Fibroblast of skin of abdomen (primary cell): ENCODE data around the gene GP9.
"Not testable (repeated sequence)": the region's sequence is repeated elsewhere in the genome, so short reads cannot be mapped to it uniquely, and the experiment has no call there.

ENCODE experiments used
- DNase-seq: peaks from one replicate; pipeline ENCODE4 v3.0.0-alpha.2; 2013

Gene GP9

DNA sequence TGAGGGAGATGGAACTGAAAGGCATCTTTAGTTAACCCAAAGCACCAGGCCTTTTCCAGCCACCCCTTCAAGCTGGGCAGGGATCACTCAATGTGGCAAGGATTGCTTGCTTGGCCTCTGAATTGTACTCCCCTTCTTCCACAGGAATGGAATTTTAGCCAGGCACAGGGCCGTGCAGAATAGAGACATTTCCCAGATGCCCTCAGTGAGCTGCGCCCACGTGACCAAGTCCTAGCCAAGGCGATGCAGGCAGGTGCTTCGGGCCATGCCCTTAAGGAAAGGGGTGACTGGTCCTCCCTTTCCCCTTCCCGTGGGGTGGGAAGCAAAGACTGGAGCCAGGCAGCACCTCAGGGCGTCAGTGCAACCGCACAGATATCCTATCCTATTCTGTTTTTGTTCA is 17.9 kb downstream of the GP9 start:
- DNase-seq = no peak

DNA sequence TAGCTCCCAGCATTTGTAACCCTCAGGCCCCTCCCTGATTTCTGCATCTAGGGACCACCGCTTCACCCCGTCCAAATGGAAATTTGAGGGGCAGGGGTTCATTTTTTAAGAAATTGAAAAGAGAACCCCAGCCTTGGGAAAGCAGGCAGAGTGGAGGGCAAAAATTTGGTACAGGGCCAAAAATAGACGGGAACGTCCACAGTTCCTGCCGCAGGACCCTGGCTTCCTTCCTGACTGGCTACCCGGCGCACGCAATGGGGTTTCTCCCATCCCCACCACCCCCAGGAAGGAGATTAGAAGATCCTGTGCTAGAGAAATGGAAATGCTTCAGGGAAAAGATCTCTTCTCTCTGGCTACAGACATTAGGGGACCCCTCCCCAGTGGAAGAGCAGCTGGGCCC is 20.9 kb downstream of the GP9 start:
- DNase-seq = no peak

DNA sequence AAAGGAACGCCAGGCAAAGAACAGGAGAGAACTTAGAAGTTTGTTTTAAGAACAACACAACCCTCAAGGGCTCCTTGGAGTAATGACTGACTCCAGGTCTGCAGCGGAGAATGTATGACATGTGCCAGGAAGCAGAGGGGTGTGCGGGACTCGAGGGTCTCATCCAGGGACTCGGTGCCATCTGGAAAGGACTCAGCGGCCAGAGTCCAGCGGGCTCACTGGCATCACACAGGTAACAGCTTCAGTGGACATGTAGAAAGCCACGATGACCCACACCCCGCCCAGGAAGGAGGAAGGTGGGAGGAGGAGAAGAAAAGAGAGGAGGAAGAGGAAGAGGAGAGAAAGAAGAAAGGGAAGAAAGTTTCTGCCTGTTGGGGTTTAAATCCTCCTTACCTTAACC is 21.4 kb downstream of the GP9 start:
- DNase-seq = no peak

DNA sequence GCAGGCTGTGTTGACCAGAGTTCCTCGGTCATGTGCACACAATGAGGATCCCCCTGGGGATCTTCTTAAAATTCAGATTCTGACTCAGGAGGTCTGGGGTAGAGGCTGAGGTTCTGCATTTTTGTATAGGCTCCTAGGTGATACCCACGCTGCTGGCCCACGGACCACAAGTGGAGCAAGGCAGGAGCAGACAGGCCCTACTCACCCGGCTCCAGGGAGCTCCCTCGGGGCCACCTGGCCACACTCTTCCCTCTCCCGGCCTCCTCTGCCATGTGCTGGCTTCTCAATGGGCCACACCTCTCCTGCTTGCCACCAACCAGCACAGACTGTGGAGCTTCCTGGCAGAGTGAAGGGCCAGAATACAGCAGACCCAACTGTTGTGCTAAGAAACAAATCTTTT is 23.9 kb downstream of the GP9 start:
- no peak for DNase-seq

DNA sequence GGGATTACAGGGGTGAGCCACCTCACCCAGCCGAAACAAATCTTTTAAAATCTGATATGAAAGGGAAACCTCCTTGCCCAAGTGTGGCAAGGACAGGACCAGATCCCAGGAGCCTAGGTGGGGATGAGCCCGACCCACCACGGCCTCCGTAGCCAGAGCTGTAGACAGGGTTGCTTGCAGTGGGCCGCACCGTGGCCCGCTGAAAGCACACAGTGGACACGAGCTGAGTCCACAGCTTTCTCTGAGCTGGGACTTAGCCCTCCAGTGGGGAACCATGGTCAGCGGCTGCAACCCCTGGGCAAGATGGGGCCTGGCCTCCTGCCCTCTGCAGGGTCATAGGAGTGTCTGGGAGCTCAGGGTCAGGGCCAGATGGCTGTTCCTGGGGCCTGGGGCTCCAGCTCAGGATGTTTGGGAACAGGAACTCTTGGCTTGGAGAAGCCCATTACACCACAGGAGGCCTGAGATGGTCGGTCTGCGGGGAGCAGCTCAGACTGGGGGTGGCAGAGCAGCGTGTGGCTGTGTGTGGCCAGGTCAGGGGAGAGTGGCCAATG is 24.7 kb downstream of the GP9 start:
- no peak for DNase-seq

DNA sequence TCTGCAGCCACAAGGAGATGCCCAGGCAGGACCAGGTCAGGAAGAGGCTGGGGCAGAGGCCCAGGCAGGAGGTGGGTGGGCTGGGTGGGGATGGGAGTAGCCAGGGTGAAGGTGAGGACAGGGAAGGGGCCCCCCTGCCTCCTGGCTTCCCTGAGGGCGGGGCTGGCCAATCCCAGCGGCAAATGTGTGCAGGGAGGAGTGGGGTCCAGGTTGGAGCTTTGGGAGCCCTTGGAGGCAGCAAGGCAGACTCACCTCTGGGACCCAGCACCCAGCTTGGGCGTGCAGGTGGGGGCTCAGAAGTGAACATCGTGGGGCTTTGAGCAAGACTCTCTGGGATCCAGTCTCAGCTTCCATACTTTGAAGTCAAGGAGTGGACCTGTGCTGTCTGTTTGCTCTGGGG is 25.2 kb downstream of the GP9 start:
- no peak for DNase-seq

DNA sequence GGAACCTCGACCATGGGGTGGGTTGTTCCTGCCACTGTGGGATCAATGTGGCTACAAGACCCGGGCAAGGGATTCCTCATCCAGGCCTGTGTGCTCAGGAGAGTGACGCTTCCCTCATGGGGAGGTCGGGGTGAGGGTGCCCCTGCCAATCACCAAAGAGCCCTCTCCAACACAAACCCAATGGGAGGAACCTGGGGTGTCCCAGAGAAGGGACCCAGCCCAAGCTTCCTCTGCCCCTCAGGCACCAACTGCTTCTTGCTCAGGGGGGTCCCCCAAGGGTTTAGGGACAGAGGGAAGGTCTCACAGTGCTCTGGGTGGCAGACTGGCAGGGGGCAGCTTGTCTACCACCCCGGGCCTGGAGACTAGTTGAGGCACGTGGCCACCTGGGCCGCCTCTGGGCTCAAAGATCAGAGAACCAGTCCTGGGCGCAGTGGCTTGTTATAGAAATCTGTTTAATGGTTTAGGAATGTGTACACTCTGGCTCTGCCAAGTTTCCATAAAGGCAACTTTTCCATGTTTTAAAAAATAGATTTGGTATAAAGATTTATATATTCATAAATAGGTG is 26.6 kb downstream of the GP9 start:
- peak; percentile 6 for DNase-seq

DNA sequence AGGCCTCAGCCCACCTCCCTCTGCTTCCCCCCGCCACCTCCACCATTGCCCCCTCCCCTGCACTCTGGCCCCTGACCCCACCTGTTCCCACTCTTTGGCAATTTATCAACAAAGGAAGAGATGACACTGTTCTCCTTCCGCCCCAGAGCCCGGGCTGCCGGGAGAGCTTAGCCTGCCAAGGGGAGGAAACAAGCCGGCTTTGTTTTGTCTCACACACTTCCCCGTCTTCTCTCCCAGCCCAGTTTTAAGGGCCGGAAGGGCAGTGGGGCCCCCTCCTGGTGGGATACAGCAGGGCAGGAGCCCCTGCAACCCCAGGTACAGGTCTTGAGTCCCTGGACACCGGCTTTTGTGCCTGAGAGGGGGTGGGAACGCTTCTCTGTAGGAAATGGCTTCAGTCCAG is 27.3 kb downstream of the GP9 start:
- DNase-seq = not testable (repeated sequence)

DNA sequence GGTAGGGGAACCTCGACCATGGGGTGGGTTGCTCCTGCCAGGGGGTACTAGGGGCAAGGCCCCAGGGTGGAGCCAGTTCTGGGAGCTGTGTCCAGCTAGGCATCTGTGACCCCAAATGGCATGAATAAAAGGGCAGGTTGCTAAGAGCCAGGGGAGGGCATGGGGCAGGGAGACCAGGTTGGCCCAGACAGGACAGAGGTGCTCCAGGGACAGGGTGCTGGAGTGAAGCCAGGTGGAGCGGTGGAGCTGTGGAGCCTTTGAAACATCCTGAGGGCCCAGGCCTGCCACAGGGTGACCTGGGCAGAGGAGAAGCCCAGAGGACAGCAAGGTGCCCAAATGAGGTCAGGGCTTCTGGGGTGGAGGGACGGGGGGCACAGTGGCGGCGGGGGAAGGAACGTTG is 27.7 kb downstream of the GP9 start:
- not testable (repeated sequence) for DNase-seq

DNA sequence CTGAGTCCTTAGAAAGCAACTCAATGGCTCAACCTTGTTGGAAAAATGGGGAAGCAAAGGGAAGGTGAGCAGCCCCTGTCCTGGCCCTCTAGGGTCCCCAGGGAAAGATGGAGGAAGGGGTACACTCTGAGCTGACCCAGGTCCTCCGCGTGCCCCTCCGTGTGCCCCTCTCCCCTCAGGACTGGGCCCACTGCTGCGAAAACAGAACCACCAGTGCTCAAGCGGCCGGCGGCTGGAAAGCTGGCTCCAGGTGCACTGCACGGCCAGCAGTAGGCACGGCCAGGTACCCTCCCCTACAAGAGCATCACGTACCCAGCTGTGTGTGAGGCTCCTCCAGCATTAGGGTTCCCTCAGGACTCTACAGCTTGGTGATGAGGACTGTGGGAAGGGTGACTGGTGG is 34.7 kb downstream of the GP9 start:
- DNase-seq = no peak

DNA sequence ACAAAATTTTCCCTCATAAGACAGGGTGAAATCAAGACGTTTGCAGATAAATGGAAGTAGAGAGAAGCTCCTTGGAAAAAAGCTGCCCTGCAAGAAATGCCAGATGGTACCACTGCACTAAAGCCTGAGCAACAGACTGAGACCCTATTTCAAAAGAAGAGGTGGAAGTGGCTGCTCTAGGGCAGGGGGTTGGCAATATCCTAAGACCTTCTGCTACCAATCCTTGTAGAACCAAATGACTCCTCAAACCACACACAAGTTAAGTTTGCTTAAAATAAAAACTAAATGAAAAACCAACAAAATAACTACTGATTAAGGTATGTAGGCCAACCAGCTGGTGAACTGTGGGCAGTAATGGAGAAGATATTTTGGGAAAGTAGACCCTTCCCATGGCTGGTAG is 39.7 kb downstream of the GP9 start:
- DNase-seq = no peak

DNA sequence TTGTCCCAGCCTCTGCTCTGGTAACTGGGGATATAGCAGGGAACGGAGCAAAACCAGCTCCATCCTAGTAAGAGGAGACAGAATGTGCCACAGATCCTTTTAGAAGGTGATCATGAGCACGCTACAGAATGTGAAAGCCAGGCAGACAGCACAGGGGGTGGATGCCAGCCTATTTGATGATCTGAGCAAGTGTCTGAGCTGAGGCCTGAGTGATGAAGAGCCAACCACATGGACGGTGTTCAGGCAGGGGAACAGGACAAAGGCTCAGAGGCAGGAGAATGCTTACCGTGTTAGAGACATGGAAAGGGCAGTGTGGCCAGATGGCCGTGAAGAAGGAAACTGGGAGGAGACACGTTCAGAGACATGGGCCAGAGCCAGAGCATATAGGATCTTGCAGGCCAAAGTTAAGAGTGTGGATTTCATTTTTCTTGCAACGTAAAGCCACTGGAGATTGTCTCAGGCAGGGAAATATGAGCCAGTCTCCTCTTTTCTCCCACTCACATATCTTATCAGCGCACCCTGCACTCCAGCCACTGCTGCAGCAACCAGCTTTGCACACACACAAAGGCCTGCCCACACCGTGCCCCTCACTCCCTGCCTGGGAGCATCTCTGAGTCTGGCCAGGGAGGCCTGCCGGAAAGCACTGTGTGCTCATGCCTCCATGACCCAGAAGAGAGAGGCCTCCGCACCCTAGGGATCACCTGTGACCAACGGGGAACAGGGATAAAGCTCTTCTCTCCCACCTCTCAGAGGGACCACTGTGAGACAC is 41.0 kb downstream of the GP9 start:
- no peak for DNase-seq

DNA sequence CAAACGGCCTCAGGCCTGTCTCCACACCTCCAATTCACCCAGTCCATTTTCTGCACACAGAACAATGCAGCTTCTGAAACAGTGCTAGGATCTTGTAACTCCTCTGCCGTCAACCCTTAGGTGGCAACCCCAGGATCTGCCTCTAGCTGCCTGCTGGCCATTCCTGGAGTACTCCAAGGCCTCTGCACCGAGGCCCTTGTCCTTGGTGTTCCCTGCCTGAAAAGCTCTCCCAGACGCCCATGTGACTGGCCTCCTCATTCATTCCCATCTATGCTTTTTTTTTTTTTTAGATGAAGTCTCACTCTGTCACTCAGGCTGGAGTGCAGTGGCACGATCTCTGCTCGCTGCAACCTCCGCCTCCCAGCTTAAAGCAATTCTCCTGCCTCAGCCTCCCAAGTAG is 42.7 kb downstream of the GP9 start:
- no peak for DNase-seq

DNA sequence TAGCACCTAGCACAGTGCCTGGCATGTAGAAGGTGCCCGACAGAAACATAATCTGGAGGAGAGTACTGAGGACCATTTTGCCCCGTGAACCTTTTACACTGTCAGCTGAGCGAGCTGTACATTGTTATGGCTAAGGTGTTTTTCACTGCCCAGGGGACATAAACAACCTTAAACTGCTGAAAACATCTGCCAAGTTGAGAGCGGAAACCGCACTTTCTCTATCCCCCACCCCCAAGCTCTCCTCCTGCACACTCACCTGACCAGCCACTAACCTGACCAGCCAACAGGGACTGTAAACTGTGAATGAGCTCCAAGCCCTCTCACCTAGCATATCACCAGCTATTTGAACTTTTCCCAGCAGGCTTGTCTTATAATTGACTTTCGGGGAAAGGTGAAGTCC is 43.5 kb downstream of the GP9 start:
- no peak for DNase-seq

DNA sequence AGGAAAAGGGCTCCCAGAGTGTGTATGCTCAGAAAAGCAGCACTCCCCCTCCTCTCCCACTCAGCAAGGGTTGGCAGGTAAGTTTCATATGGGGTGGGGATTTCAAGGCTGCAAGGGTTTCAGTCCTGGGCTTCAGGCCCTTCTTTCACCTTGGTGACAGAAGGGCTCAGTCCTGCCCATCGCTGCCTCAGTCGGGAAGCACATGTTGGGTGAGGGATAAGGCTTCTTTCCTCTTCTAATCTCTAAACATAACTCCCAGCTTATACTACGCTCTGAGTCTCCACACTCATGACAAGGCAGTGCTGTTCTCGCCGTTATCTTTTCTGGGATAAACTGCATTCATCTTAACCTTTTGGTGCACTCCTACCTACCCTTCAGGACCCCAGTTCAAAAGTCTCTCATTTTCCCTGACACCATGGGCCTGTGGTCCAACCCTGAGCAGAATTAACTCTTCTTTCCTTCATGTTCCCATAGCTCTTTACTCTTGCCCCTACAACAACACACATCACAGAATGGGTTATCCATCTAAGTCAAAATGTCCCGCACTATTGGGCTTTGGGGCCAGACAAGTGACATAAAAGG is 44.0 kb downstream of the GP9 start:
- DNase-seq = no peak

DNA sequence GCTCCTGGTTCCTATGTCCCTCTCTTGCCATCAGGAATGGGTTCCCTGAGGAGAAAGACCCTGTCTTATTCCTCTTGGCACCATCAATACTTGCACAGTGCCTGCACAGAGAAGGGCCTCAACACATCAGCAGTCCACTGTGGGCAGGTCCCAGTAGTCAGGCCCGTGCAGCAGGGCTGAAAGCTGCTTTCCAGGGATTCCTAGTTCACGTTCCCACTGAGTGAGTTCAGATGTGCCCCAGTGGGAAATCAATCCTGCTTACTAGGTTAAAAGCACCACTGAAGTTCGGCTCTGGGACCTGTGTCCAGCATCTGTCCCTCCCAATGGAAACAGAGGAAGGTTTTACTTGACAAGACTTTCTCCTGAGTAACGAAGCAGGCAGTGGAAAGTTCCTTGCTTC is 45.3 kb downstream of the GP9 start:
- DNase-seq = no peak

DNA sequence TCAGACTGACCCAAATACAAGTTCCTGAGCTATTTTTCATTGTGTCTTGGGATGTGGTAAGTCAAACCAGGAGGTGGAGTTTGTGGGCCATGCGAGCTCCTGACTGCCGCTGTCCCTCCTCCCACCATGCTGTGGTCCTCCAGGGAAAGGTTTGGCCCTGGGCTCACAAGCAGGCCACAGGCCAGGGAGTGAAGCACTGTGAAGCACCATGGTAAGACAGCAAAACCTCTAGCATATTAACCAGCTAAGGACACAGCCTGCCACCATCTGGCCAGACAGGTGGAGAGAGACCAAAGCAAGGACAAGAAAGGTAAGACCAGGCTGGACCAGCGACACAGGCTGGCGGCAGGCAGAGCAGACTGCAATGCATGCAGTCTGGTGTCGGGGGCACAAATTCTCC is 45.7 kb downstream of the GP9 start:
- no peak for DNase-seq

DNA sequence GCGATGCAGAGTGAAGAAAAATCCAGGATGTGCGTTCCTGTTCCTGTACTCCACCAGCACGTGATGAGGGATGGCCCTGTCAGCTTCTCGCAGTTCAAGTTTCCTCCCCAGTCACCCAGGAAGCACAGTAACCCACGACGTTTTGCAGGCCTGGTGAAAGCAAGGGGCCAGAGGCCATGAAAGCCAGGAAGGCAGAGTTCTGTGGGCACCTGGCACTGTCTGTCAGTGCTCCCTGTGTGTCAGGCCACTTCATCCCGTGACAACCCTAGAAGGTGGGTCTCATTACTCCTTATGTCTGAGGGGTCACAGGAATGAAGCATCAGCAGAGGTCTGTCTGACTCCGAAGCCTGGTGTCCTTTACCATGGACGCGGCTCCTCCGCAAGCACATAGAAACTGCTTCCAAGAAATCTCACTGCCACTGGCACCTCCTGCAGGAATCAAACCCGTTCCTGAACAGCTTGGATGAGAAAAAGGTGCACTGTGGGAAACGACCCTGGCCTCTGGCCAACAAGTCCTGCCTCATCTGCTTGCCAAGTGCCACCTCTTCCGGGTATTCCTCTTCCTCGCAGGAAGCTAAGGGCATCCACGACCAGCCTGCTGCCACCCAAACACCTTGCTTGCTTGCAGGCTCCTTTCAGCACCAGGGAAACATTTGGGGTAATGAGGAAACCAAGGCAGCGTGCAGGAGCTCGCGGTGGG is 46.4 kb downstream of the GP9 start:
- no peak for DNase-seq

DNA sequence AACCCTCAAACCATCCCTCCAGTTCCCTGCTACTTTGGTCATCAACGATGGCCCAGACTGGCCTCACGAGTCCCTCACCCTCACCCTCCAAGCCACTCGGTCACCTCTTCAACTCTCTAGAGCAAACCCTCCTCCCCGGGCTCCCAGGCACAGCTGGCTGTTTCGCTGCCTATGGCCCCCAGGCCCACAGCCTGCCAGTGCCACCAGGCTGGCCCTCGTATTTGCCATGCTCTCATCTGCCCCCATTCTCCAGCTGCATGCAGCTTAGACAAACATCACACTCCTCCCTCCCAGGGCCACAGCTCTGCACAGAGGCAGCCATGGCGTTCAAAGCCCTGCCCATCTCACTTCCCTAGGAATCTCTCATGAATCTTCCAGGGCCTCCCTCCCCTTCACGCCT is 47.2 kb downstream of the GP9 start:
- no peak for DNase-seq

DNA sequence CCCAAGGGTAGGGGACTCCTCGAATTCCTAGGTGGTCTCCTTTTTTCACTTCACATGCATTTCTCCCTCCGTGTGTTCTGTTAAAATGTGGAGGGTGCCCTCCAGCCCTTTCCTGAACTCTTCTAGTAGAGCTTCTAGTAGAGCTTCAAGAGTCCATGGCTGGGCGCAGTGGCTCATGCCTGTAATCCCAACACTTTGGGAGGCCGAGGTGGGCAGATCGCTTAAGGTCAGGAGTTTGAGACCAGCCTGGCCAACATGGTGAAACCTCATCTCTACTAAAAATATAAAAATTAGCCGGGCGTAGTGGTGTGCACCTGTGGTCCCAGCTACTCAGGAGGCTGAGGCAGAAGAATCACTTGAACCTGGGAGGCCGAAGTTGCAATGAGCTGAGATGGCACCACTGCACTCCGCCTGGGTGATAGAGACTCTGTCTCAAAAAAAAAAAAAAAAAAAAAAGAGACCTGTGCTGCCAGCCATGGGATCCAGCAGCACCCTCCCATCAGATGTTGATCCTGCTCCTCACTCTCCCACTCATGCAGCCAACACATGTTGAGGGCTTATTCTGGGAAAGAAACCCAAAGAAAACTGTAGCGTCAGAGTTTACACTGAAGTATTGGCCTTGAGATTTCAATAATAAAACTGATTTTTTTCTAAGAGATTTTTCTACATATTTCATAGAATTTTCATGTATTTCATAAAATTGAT is 50.6 kb downstream of the GP9 start:
- not testable (repeated sequence) for DNase-seq
